Measurements from ENCODE around the gene IRS2. TPM values are rescaled to one million over a fixed set of nuclear protein-coding genes. Genes with fewer than 3 reads are reported as not detected.
A peak's percentile ranks its signal among the peaks of the same experiment; 100 is the strongest.

Gene IRS2
- polyA plus RNA-seq, 1 experiment: 1.5 TPM

- ChIA-PET POLR2A (no interaction called here), CTCF (interaction anchor here (0.6 to 1.3 kb wide), 4 partner anchors 36 to 866 kb away, joined by 3 to 6 read pairs (median 4); no protein-coding TSS in a partner anchor)
- Histone ChIP-seq H3K27ac (ENCODE audit: low read depth, low read length) (no peak overlapping the region), H3K4me3 (ENCODE audit: low read depth, low read length) (peak overlapping the region; percentile 41), H3K9me3 (ENCODE audit: control insufficient read depth, insufficient read depth, low read length) (peaks cover 21% of the 10 kb centered on the region; the same call in 1 of the 2 replicates), H3K27me3 (ENCODE audit: control insufficient read depth, insufficient read depth, low read length) (no peaks in the 10 kb centered on the region)
- TF ChIP-seq CTCF (IDR thresholded peaks at IDR 0.05; ENCODE audit: low read depth, low read length): no peak
- DNase-seq (ENCODE audit: low read depth, low spot score): no peak
Measured at GRCh38 chr13:109779876-109780510, 6.4 kb downstream of the IRS2 start.

- Histone ChIP-seq H3K9me3 (ENCODE audit: control insufficient read depth, insufficient read depth, low read length) (peaks cover 21% of the 10 kb centered on the region; the same call in 1 of the 2 replicates), H3K27me3 (ENCODE audit: control insufficient read depth, insufficient read depth, low read length) (no peaks in the 10 kb centered on the region), H3K4me3 (ENCODE audit: low read depth, low read length) (no peak overlapping the region), H3K27ac (ENCODE audit: low read depth, low read length) (no peak overlapping the region)
- DNase-seq (ENCODE audit: low read depth, low spot score): no peak
- no peak for TF ChIP-seq CTCF (IDR thresholded peaks at IDR 0.05; ENCODE audit: low read depth, low read length)
- POLR2A ChIA-PET: interaction anchor here (0.6 kb wide), 1 partner anchor 77 kb away, joined by 3 read pairs; no protein-coding TSS in a partner anchor
- CTCF ChIA-PET: no interaction called here
Measured at GRCh38 chr13:109779074-109779473, 7.3 kb downstream of the IRS2 start.

- POLR2A ChIA-PET: no interaction called here
- no peak for DNase-seq (ENCODE audit: low read depth, low spot score)
- CTCF ChIA-PET: no interaction called here
- Histone ChIP-seq H3K9me3 (ENCODE audit: control insufficient read depth, insufficient read depth, low read length) (peaks cover 16% of the 10 kb centered on the region; the same call in 1 of the 2 replicates), H3K4me3 (ENCODE audit: low read depth, low read length) (no peak overlapping the region), H3K27ac (ENCODE audit: low read depth, low read length) (no peak overlapping the region), H3K27me3 (ENCODE audit: control insufficient read depth, insufficient read depth, low read length) (no peaks in the 10 kb centered on the region)
- no peak for TF ChIP-seq CTCF (IDR thresholded peaks at IDR 0.05; ENCODE audit: low read depth, low read length)
Measured at GRCh38 chr13:109778102-109778542, 8.3 kb downstream of the IRS2 start.

GRCh38 chr13:109776575-109776974 is 9.8 kb downstream of the IRS2 start:
- Histone ChIP-seq H3K27ac (ENCODE audit: low read depth, low read length) (no peak overlapping the region), H3K4me3 (ENCODE audit: low read depth, low read length) (no peak overlapping the region), H3K27me3 (ENCODE audit: control insufficient read depth, insufficient read depth, low read length) (no peaks in the 10 kb centered on the region), H3K9me3 (ENCODE audit: control insufficient read depth, insufficient read depth, low read length) (0 out of 2 replicates have a peak, but pooled peaks cover 2% of the 10 kb centered on the region)
- no peak for DNase-seq (ENCODE audit: low read depth, low spot score)
- ChIA-PET CTCF (interaction anchor here (0.6 kb wide), 1 partner anchor 339 kb away, joined by 3 read pairs; no protein-coding TSS in a partner anchor), POLR2A (no interaction called here)
- no peak for TF ChIP-seq CTCF (IDR thresholded peaks at IDR 0.05; ENCODE audit: low read depth, low read length)

- ChIA-PET POLR2A (no interaction called here), CTCF (no interaction called here)
- no peaks in the 10 kb centered on the region for H3K27me3 ChIP-seq (ENCODE audit: control insufficient read depth, insufficient read depth, low read length)
- no peak for TF ChIP-seq CTCF (IDR thresholded peaks at IDR 0.05; ENCODE audit: low read depth, low read length)
- no peak for DNase-seq (ENCODE audit: low read depth, low spot score)
- no peak overlapping the region for H3K4me3 ChIP-seq (ENCODE audit: low read depth, low read length)
- H3K27ac ChIP-seq (ENCODE audit: low read depth, low read length): no peak overlapping the region
- H3K9me3 ChIP-seq (ENCODE audit: control insufficient read depth, insufficient read depth, low read length): no peaks in the 10 kb centered on the region
Measured at GRCh38 chr13:109773786-109774185, 12.6 kb downstream of the IRS2 start.

Measured in AG04450 (cell line).